Stimulated activated CD8-positive, alpha-beta memory T cell treated with anti-CD3 and anti-CD28 coated beads, Interleukin-4, amount 100 ng/mL, for 48 hours (primary cell): ENCODE measurements around the gene BEX1.
"Not testable (repeated sequence)": the region's sequence is repeated elsewhere in the genome, so short reads cannot be mapped to it uniquely, and the experiment has no call there.

Experiments
- DNase-seq: peaks from one replicate; pipeline ENCODE4 v3.0.0-alpha.2; 2020

Gene BEX1

DNA sequence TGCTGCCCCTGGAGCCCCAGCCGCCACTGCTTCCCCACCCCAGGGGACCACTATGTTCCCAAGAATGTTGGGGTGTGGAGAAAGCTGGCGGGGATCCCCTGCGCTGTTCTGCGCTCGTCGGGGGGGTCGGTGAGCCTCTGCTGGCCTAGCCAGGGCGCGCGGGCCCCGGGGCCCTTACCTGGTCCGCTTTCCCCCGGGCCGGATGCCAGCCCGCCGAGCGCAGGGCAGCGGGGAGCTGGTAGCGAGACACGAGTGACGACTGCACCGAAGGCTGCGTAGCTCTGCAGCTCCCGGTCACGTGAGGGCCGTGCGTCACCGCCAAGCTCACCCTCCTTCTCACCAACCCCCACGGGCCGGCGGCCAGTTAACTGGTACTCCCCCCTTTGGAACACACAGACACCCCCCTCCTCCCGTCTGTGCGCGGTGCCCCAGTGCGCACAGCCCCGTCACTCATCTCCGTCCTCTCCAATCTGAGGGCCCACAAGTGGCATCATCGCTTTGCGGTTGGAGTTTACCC lies at the start of gene BEX1:
TSS of gene BEX1 (minus strand) at position 254 of the 517 bp plus-strand sequence. CDS start 897 bp downstream, outside the sequence.
- DNase-seq: peak; percentile 32

DNA sequence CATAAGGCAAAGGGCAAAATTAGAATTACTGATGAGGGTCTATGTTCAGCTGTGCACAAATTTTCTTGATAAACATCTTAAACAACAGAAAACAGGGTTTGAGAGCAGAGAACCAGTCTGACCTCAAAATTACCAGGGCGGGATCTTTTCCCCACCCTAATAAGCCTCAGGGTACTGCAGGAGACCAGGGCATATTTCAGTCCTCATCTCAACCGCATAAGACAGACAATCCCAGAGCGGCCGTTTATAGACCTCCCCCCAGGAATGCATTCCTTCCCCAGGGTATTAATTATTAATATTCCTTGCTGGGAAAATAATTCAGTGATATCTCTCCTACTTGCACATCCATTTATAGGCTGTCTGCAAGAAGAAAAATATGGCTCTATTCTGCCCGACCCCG lies 45.5 kb upstream of the BEX1 start:
- DNase-seq: not testable (repeated sequence)

DNA sequence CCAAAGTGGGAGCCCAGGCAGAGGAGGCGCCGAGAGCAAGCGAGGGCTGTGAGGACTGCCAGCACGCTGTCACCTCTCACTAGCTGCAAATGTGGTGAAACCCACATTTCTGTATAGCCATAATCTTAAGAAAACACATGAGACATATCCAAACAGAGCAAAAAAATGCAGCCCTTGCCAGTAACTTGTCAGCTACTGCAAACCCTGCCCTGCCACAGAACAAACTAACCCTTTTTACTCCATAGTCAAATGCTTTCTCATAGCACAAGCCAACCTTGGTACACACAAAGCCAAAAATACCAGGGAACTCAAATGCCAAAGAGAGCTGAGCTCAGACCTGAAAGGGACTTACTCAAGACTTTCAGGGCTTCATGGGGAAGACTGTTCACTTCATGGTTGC lies 43.9 kb upstream of the BEX1 start:
- no peak for DNase-seq

DNA sequence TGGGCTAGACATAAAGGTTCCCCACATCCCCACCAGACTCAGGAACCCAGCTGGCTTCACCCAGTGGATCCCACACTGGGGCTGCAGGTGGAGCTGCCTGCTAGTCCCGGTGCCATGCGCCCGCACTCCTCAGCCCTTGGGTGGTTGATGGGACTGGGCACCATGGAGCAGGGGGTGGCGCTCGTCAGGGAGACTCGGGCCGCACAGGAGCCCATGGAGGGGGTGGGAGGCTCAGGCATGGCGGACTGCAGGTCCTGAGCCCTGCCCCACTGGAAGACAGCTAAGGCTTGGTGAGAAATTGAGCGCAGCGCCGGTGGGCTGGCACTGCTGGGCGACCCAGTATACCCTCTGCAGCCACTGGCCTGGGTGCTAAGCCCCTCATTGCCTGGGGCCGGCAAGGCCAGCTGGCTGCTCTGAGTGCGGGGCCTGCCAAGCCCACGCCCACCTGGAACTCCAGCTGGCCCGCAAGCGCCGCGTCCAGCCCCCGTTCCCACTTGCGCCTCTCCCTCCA lies 43.3 kb upstream of the BEX1 start:
- DNase-seq: not testable (repeated sequence)

DNA sequence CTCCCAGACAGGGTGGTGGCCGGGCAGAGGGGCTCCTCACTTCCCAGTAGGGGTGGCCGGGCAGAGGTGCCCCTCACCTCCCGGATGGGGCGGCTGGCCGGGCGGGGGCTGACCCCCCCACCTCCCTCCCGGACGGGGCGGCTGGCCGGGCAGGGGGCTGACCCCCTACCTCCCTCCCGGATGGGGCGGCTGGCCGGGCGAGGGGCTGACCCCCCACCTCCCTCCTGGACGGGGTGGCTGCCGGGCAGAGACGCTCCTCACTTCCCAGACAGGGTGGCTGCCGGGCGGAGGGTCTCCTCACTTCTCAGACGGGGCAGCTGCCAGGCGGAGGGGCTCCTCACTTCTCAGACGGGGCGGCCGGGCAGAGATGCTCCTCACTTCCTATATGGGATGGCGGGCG lies 40.4 kb upstream of the BEX1 start:
- DNase-seq: not testable (repeated sequence)

DNA sequence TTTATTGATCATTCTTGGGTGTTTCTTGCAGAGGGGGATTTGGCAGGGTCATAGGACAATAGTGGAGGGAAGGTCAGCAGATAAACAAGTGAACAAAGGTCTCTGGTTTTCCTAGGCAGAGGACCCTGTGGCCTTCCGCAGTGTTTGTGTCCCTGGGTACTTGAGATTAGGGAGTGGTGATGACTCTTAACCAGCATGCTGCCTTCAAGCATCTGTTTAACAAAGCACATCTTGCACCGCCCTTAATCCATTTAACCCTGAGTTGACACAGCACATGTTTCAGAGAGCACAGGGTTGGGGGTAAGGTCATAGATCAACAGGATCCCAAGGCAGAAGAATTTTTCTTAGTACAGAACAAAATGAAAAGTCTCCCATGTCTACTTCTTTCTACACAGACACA lies 39.9 kb upstream of the BEX1 start:
- DNase-seq: not testable (repeated sequence)

DNA sequence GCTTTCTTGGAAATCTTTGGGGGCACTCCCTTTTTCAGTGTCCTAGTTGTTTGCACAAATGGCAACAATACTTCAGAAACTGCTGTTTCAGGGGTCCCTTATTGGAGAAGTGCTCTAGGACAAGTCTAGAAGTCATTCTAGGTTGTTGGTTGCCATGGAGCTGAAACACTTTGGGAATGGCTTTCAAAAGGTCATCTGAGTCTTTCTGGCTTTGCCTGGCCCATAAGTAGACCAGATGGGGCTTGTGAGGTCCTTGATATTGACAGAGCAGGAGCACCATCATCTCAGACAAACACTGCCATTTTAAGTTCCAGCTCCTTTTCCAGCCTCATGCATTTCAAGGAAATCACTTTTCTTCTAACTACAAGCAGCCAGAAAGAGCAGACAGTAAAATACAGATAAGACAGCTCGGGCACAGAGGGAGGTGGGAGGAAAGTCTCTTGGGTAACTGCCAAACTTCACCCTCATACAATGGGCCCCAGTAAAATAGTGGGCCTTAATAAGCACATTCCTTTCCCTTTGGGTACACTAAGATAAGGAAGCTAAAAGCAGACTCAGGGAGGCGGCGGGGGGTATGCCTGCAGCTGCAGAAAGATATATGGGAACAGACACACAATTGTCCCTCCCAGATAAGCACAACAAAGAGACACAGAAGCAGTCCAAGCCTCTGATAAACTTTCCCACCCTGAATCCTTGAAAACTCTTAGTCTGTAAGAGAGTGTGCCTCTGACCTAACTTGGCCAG lies 37.5 kb upstream of the BEX1 start:
- no peak for DNase-seq

DNA sequence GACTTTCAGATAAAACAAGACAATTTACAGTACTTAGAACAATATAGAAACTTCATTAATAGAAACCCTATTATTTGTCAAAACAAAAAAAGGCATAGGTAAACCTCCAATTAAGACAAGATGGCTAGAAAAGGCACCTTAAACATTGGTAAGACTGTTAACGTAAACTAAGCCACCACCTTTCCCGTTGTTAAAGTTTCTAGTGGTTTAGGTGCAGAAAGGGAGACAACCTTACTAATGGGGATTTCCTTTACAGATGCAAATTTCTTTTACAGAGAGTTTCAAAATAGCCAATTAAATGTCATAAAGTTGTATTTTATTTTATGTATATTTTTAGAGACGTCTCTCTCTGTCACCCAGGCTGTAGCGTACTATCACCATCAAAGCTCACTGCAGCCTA lies 36.5 kb upstream of the BEX1 start:
- no peak for DNase-seq

DNA sequence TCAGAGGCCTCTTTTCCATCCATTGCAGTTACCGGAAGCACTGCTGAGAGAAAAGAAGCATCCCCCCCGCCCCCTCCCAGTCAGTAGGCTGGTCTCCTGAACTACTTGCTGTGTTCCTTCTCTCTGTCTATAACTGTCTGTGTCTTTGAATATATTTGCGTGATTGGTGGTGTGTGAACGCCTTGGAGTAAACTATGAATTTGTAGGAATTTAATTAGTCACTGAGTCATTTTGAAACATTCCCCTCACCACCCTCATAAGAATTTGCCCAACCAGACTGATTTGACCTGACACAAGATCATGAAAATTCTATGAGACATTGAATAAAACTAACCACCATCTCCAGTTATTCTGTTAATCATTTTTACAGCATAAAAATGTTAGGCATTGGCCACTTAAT lies 35.7 kb upstream of the BEX1 start:
- no peak for DNase-seq

DNA sequence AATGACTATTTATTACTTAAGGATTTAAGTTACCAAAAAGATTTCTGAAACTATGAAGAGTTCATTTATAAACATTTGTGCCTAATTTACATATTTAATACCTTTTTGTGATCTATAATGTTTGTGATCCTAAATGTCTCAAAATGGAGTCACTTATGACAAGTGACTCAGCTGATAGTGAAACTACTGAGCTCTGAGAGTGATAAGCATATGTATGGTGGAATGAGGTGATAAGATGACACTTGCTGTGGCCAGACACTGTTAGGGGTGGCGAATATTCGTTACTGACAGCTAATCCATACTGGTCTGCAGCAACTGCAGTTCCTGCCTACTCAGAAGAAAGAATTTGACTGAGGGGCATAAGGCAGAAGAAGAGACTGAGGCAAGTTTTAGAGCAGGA lies 34.5 kb upstream of the BEX1 start:
- DNase-seq: no peak

DNA sequence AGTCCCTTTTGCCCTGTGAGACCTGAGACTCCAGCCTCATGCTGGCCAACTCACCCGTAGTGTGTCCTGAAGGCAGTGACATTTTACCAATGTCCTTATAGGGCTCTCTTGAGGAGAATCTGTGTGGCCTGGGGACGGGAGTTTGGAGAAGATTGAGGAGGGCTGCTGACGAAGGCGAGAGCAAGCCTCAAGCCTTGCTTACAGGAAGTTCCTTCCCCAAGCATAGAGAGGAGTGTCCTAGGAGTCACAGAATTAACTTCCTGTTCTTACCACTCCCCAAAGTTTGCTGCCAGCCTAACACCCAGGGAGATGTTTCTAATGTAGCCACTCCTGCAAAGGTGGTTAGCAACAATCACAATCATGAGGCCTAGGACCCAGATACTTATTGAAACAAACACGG lies 29.0 kb upstream of the BEX1 start, which contains the start of gene NXF3:
TSS of gene NXF3 (minus strand) at position 202 of the 400 bp plus-strand sequence. CDS start at position 82, 120 bp downstream.
- DNase-seq: no peak

DNA sequence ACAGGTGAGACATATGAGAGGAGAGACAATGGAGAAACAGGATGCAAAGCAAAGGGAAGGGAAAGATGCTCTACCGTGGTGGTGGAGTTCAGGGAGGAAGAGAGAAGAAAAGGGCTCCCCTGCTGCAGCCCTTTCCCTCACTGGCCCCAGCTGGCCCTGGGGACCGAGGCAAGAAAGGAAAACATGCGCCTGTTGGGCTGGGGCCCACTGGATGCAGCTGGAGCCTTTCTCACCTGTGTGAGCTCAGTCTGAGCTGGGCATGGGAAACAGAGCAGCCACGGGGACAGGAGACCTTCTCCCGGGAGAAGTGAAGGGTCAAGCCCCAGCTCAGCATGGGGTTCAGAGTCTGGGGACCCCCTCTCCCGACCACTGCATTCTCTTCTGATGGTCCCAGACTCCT lies 17.1 kb upstream of the BEX1 start:
- DNase-seq: no peak

DNA sequence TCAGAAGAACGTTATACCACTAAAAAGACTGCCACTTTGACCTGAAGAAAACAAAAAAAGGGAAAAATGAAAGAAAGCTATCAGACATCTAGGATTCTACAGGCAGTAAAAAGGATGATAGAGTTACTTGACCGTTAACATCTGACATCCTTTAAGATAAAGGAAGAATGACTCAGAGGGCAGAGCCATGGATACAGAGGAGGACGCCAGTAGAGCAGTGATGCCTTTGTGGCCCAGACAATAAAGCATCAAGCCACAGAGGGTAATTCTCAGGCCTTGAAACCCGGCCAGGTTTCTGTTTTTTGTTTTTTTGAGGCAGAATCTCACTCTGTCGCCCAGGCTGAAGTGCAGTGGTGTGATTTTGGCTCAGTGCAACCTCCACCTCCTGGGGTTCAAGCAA lies 9.5 kb upstream of the BEX1 start:
- no peak for DNase-seq

DNA sequence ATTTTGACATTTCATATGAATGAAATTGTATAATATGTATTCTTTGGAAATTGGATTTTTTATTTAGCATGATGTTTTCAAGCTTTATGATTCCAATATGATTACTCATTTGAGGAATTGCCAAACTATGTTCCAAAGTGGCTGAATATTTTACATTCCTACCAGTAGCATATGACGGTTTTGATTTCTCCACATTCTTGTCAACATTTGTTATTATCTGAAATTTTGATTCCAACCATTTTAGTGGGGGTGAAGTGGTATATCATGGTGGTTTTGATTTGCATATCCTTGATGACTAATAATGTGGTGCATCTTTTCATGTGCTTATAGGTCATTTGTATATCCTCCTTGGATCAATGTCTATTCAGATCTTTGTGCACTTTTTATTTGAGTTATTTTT lies 2.6 kb upstream of the BEX1 start:
- no peak for DNase-seq

DNA sequence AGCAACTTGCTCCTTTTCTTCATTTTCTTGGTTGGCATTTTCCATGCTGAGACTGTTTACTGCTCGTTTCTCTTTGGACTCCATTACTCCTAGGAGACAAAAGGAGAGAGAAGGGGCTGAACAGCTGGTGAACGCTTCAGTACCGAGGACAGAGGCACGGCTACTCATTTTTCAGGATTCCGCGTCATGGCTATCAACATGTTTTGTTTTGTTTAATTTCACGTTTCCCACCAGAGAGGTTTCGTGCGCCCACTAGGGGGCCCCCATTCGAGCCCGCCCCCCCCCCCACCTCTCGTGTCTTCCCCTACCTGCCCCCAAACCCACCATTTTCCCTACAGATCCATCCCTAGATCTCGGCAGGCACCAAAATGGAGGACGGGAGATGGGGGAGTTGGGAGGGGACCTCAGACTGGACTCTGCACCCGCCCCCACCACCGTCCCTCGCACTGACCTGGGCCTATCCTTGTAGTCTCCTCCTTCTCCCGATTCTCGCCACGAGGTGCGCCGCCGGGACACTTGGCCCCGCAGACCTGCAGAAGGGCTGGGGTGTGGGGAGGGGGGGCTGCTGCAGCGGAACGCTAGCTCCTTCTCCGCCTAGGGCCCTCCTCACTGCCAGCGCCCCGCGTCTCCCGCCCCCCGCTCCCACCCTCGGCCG lies 653 bp downstream of the BEX1 start:
- no peak for DNase-seq

DNA sequence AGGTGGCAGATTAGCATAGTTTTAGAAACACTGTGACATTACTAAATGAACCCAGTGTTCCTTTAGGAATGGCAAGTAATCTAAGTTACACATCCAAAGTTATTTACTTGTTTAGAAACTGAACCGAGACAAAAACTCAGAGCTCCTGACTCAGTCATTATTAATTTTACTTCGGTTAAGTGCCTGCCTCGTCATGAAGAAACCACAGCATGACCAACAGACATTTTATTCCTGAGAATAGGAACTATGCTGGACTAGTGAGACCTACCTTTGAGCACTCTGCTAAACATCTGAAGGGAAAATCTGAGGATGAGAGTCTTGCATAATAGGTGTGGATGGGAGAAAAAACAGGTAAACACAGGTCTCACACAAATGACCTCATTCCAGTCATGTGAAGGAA lies 2.5 kb downstream of the BEX1 start:
- no peak for DNase-seq

DNA sequence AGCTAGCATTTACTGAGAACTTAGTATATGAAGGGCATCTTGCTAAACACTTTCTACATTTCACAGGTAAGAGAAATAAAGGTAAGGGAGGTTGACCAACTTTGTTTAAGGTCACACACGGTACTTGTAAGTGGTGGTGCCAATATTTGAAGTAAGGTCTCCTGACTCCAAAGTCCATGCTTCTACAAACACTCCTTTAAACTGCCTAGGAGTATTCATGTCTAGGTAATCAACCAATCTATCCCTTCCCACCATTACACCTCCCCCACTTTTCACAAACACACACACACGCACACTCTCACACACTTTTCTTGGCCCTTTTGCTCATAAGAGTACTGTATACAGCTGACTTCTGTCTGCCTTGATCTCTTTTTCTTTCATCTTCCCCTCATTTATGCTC lies 7.1 kb downstream of the BEX1 start:
- DNase-seq: no peak

DNA sequence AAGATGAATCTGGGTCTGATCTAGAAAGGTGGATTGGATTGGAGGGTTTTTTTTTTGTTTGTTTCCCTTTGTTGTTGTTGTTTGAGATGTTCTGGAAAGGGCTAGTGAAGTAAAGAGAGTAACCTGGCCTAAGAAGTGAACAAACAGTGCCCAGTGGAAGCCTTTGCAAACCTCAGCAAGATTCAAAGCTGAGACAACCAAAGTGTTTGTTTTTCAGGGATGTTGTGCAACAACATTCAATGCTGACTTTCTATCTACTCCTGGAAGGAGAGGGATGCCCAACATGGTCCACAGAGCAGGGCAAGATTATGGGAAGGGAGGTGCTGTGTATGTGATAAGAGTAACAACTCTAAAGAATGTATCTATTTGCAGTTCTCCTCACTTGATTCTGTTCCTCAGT lies 11.3 kb downstream of the BEX1 start:
- DNase-seq: no peak

DNA sequence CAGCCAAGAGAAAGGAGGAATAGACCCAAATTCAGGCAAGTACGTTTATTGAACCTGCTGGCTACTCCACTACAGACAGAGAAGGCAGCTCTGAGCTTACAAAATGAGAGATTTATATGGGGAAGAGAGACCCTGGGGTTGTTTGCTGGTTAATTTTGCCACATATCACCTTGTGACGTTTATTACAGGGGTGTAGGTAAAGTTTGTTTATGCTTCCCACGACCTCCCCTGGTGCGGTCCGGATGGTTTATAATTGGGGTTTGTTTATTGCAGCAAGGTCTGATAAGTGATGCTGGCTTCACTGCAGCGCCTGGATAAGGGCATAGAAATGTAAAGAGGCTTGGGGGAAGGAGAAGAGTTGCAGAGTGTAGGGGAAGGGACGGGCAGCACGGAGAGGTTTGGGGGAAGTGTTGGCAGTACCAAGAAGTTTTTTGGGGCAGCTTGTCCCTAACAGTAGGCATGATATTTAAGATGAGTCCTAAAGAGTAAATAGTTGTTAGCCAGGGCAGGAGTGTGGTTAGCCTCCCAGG lies 12.6 kb downstream of the BEX1 start:
- DNase-seq: no peak

DNA sequence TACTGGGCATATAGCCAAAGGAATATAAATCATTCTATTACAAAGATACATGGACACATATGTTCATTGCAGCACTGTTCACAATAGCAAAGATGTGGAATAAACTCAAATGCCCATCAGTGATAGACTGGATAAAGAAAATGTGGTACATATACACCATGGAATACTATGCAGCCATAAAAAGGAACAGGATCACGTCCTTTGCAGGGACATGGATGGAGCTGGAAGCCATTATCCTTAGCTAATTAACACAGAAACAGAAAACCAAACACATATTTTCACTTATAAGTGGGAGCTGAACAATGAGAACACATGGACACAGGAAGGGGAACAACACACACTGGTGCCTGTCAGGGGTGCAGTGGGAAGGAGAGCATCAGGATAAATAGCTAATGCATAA lies 30.6 kb downstream of the BEX1 start:
- not testable (repeated sequence) for DNase-seq

DNA sequence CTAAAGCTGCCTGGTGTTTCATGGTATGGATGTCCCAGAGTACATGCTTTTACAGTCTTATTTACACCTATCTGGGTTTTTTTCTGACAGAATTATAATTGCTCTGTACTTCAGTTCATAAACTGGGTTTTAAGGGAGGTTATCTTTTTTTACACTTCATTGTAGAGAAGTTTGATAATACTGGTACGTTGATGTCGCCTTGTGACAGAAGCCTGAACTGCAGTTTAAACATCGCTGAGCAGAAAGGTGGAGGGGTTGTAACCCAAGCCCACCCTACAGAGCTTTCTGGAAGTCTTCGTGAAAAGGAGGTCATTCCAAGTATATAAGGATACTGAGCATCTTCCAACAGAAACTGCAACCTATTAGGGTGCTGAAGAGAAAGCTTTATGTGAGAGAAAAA lies 46.4 kb downstream of the BEX1 start:
- DNase-seq: no peak

DNA sequence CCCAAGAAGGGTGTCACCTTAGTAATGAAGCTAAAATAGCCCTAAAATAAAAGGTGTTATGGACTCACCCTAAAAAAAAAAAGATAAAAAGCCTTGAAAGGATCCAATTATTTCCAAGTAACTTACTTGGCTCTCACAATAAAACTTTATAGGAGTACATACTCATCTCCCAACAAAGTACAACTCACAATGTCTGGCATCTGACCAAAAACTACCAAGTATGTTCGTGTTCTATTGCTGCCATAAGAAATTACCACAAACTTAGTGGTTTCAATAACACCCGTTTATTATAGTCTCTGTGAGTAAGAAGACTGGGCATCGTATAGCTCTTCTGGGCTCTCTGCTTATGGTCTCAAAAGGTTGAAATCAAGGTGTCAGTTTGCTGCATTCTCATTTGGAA lies 51.0 kb downstream of the BEX1 start:
- no peak for DNase-seq
